IPS-NIHi7 (cell line): Measurements from ENCODE around the gene C9orf72.

ENCODE experiments used
- DNase-seq: peaks from one replicate; pipeline ENCODE4 v3.0.0; 2012; ENCODE audit warnings: mixed read lengths; ENCODE audit errors: extremely low spot score

C9orf72 gene

GRCh38 chr9:27581826-27582225 lies 8.5 kb upstream of the C9orf72 start:
- no peak for DNase-seq

- DNase-seq = peak; percentile 94
Observed at GRCh38 chr9:27573634-27574590, 631 bp upstream of the C9orf72 start.

GRCh38 chr9:27572566-27572917 lies 739 bp downstream of the C9orf72 start:
- peak; percentile 39 for DNase-seq

- no peak for DNase-seq
Observed at GRCh38 chr9:27572061-27572460, 1.2 kb downstream of the C9orf72 start.

- DNase-seq = no peak
Observed at GRCh38 chr9:27571011-27571410, 2.3 kb downstream of the C9orf72 start.

- DNase-seq = no peak
Observed at GRCh38 chr9:27569406-27569805, 3.9 kb downstream of the C9orf72 start.

- no peak for DNase-seq
Observed at GRCh38 chr9:27566118-27566517, 7.2 kb downstream of the C9orf72 start.

GRCh38 chr9:27565696-27566095 lies 7.6 kb downstream of the C9orf72 start:
- DNase-seq = no peak

GRCh38 chr9:27564670-27565069 lies 8.6 kb downstream of the C9orf72 start:
- no peak for DNase-seq

- no peak for DNase-seq
Observed at GRCh38 chr9:27563738-27564430, 9.4 kb downstream of the C9orf72 start.

GRCh38 chr9:27561685-27562084 lies 11.6 kb downstream of the C9orf72 start:
- DNase-seq = no peak

GRCh38 chr9:27560457-27560856 lies 12.8 kb downstream of the C9orf72 start:
- DNase-seq = no peak

GRCh38 chr9:27558307-27558706 lies 15.0 kb downstream of the C9orf72 start:
- no peak for DNase-seq

- no peak for DNase-seq
Observed at GRCh38 chr9:27556470-27556869, 16.8 kb downstream of the C9orf72 start.

GRCh38 chr9:27554712-27555111 lies 18.6 kb downstream of the C9orf72 start:
- DNase-seq = no peak

- DNase-seq = no peak
Observed at GRCh38 chr9:27549196-27549755, 24.0 kb downstream of the C9orf72 start.

- peak; percentile 23 for DNase-seq
Observed at GRCh38 chr9:27548055-27548741, 25.1 kb downstream of the C9orf72 start.

GRCh38 chr9:27545471-27545870 lies 27.8 kb downstream of the C9orf72 start:
- DNase-seq = no peak

GRCh38 chr9:27542508-27542907 lies 30.8 kb downstream of the C9orf72 start:
- DNase-seq = no peak

GRCh38 chr9:27541740-27542139 lies 31.5 kb downstream of the C9orf72 start:
- DNase-seq = no peak

GRCh38 chr9:27540502-27540901 lies 32.8 kb downstream of the C9orf72 start:
- no peak for DNase-seq
